DOHH2 (cell line): ENCODE results near the gene OTOF.

Experiments used
- EZH2phosphoT487 ChIP-seq: fragments of 200-600 bp; sonication (generic); IDR thresholded peaks from 2 replicates; pipeline ENCODE4 v1.6.1; 2017; ENCODE audit warnings: borderline replicate concordance, mild to moderate bottlenecking, antibody characterized with exemption, low read length, moderate library complexity, mixed read lengths
- TF ChIP-seq, protein P1 (sequence below): fragments of 200-600 bp; sonication (generic); IDR thresholded peaks from one replicate; pipeline ENCODE4 v1.5.1; 2014; ENCODE audit warnings: antibody characterized with exemption, mild to moderate bottlenecking, low read depth, low read length; ENCODE audit not compliant: poor library complexity, severe bottlenecking

DNA sequence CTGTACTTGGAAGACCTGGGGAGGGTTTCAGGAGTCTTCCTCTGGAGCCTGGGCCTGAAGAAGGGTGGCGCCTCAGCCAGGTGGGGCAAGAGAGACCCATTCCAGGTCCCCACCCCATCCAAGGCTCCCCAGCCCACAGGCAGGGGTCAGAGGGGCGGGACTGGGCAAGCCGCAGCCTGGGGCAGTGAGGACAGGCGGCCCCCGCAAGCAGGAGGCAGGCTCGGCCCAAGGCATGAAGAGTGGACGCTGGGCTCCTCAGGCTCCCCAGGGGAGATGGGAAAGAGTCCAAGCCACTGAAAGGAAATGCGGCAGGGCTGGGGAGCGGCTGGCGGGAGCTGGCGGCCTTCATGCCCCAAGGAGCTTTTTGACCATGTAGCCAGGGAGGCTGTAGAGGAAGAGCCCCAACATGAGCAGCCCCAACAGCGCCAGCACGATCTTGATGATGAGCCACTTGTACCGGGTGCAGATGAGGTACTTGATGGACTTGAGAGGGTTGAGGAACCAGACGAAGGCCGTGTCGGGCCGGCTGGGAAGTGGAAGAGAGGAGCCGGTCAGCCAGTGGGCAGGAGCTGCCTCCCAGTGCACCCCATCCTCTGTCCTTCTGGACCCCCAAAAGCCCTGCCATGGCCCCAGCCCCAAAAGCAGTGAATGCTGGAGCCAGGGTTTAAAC, 20.1 kb downstream of the OTOF start:
- TF ChIP-seq, protein P1, sequence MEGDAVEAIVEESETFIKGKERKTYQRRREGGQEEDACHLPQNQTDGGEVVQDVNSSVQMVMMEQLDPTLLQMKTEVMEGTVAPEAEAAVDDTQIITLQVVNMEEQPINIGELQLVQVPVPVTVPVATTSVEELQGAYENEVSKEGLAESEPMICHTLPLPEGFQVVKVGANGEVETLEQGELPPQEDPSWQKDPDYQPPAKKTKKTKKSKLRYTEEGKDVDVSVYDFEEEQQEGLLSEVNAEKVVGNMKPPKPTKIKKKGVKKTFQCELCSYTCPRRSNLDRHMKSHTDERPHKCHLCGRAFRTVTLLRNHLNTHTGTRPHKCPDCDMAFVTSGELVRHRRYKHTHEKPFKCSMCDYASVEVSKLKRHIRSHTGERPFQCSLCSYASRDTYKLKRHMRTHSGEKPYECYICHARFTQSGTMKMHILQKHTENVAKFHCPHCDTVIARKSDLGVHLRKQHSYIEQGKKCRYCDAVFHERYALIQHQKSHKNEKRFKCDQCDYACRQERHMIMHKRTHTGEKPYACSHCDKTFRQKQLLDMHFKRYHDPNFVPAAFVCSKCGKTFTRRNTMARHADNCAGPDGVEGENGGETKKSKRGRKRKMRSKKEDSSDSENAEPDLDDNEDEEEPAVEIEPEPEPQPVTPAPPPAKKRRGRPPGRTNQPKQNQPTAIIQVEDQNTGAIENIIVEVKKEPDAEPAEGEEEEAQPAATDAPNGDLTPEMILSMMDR = no peak
- TF ChIP-seq EZH2phosphoT487 = no peak
